Measurements from ENCODE around the gene PITPNC1. TPM values are rescaled to one million over a fixed set of nuclear protein-coding genes. Genes with fewer than 3 reads are reported as not detected.
"Not testable (repeated sequence)": the region's sequence is repeated elsewhere in the genome, so short reads cannot be mapped to it uniquely, and the experiment has no call there.

PITPNC1 gene
- total and polyA plus RNA-seq, 2 donors (not counting 3 experiments of a cell fraction or from before 2014, with no cell fraction given): 2.4 to 9.6 TPM

DNA sequence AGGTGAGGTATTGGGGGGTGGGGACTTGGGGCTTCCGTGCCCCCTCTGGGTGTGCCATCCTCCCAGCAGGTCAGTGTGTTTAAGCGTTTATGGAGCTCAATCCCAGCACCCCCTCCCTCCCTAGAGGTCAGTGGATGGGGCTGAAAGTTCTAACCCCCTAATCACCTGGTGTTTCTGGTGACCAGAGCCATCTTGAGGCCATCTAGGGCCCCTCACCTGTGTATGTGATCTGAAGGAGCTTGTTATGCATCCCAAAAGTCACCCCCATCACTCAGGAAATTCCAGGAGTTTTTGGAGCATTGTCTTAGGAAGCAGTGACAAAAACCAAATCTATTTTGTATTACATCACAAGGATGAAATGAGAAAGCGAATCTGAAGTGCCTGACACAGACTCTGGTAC is 272.8 kb downstream of the PITPNC1 start:
- no peak overlapping the region for H3K4me3 ChIP-seq (replicated peaks in 1 of 3; ENCODE audit: insufficient read depth in 1 of 3, low read depth in 1 of 3, low read length in 3 of 3)
- FAIRE-seq: no peak
- intact Hi-C loops (cut with micrococcal nuclease): no loop called here
- H4K20me1 ChIP-seq (replicated peaks; ENCODE audit: control insufficient read depth, extremely low read depth, insufficient read depth, low read length): no peaks in the 10 kb centered on the region
- no peak overlapping the region for H3K4me2 ChIP-seq (ENCODE audit: insufficient read depth, low read length)
- dilution Hi-C loops (cut with MboI; ENCODE audit: extremely low pct_ligation_motif_present, low sequenced_read_pairs): no loop called here
- no peaks in the 10 kb centered on the region for H3K4me1 ChIP-seq (ENCODE audit: control insufficient read depth, extremely low read depth, insufficient read depth, low read length)
- no peak for DNase-seq (ENCODE audit: low read depth, low spot score)
- no peak overlapping the region for H3K9ac ChIP-seq (replicated peaks; ENCODE audit: extremely low read depth, insufficient read depth, low read length)
- CTCF ChIA-PET: interaction anchor here (1.0 to 1.6 kb wide), 2 partner anchors 10 to 54 kb away, joined by 3 to 4 read pairs; no protein-coding TSS in a partner anchor
- H2AFZ ChIP-seq (ENCODE audit: low read depth, low read length): no peak overlapping the region
- no peak overlapping the region for H3K27ac ChIP-seq (ENCODE audit: insufficient read depth, low read depth, low read length)
- H3K79me2 ChIP-seq (ENCODE audit: control insufficient read depth, insufficient read depth, low read length): no peaks in the 10 kb centered on the region
- no peak for TF ChIP-seq EZH2 (IDR thresholded peaks at IDR 0.05; ENCODE audit: borderline replicate concordance, low read depth, low read length, severe bottlenecking)
- TF ChIP-seq MAX (IDR thresholded peaks at IDR 0.05; ENCODE audit: insufficient read depth, insufficient read length): no peak
- TF ChIP-seq MYC (IDR thresholded peaks at IDR 0.05; ENCODE audit: low read depth, low read length): no peak
- TF ChIP-seq POLR2A (IDR thresholded peaks at IDR 0.05; ENCODE audit: low read depth, low read length): no peak
- no peak for TF ChIP-seq JUN (IDR thresholded peaks at IDR 0.05; ENCODE audit: borderline replicate concordance, insufficient read depth, insufficient read length, low read depth)
- no peak for TF ChIP-seq FOS (IDR thresholded peaks at IDR 0.05; ENCODE audit: borderline replicate concordance, insufficient read depth, low read length)
- TF ChIP-seq, protein P1, sequence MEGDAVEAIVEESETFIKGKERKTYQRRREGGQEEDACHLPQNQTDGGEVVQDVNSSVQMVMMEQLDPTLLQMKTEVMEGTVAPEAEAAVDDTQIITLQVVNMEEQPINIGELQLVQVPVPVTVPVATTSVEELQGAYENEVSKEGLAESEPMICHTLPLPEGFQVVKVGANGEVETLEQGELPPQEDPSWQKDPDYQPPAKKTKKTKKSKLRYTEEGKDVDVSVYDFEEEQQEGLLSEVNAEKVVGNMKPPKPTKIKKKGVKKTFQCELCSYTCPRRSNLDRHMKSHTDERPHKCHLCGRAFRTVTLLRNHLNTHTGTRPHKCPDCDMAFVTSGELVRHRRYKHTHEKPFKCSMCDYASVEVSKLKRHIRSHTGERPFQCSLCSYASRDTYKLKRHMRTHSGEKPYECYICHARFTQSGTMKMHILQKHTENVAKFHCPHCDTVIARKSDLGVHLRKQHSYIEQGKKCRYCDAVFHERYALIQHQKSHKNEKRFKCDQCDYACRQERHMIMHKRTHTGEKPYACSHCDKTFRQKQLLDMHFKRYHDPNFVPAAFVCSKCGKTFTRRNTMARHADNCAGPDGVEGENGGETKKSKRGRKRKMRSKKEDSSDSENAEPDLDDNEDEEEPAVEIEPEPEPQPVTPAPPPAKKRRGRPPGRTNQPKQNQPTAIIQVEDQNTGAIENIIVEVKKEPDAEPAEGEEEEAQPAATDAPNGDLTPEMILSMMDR (IDR thresholded peaks at IDR 0.05; ENCODE audit: extremely low read depth in 1 of 2, insufficient read depth in 1 of 2, low read depth in 1 of 2, low read length in 2 of 2): no peak
- TF ChIP-seq POLR2AphosphoS5 (IDR thresholded peaks at IDR 0.05; ENCODE audit: insufficient read depth, low read depth, low read length): no peak
- TF ChIP-seq GATA2 (IDR thresholded peaks at IDR 0.05; ENCODE audit: insufficient read depth, insufficient read length, low read depth, low read length): no peak
- no peaks in the 10 kb centered on the region for H3K27me3 ChIP-seq (ENCODE audit: control insufficient read depth in 2 of 2, insufficient read depth in 2 of 2, low read length in 2 of 2)
- H3K9me1 ChIP-seq (replicated peaks; ENCODE audit: control insufficient read depth, extremely low read depth, insufficient read depth, low read length): no peaks in the 10 kb centered on the region
- POLR2A ChIA-PET: no interaction called here
- no TSS peak for BruUV-seq (replicated peaks)
- no peaks in the 10 kb centered on the region for H3K9me3 ChIP-seq (replicated peaks; ENCODE audit: control insufficient read depth, insufficient read depth, low read length)
- no peaks in the 10 kb centered on the region for H3K36me3 ChIP-seq (ENCODE audit: control insufficient read depth in 2 of 2, extremely low read depth in 1 of 2, insufficient read depth in 2 of 2, low read length in 2 of 2)

GRCh38 chr17:67651218-67651579 is 274.1 kb downstream of the PITPNC1 start:
- FAIRE-seq; H4K20me1 ChIP-seq (replicated peaks; ENCODE audit: control insufficient read depth, extremely low read depth, insufficient read depth, low read length); H3K4me1 ChIP-seq (ENCODE audit: control insufficient read depth, extremely low read depth, insufficient read depth, low read length); H3K4me2 ChIP-seq (ENCODE audit: insufficient read depth, low read length); DNase-seq (ENCODE audit: low read depth, low spot score); dilution Hi-C loops (cut with MboI; ENCODE audit: extremely low pct_ligation_motif_present, low sequenced_read_pairs); H3K79me2 ChIP-seq (ENCODE audit: control insufficient read depth, insufficient read depth, low read length); H3K4me3 ChIP-seq (replicated peaks in 1 of 3; ENCODE audit: insufficient read depth in 1 of 3, low read depth in 1 of 3, low read length in 3 of 3); H2AFZ ChIP-seq (ENCODE audit: low read depth, low read length); H3K36me3 ChIP-seq (ENCODE audit: control insufficient read depth in 2 of 2, extremely low read depth in 1 of 2, insufficient read depth in 2 of 2, low read length in 2 of 2); BruUV-seq (replicated peaks); H3K9ac ChIP-seq (replicated peaks; ENCODE audit: extremely low read depth, insufficient read depth, low read length); H3K27me3 ChIP-seq (ENCODE audit: control insufficient read depth in 2 of 2, insufficient read depth in 2 of 2, low read length in 2 of 2); H3K9me3 ChIP-seq (replicated peaks; ENCODE audit: control insufficient read depth, insufficient read depth, low read length); POLR2A ChIA-PET; H3K27ac ChIP-seq (ENCODE audit: insufficient read depth, low read depth, low read length); H3K9me1 ChIP-seq (replicated peaks; ENCODE audit: control insufficient read depth, extremely low read depth, insufficient read depth, low read length); intact Hi-C loops (cut with micrococcal nuclease): not testable (repeated sequence)
- CTCF ChIA-PET: interaction anchor here (1.2 kb wide), 1 partner anchor 31 kb away, joined by 3 read pairs; no protein-coding TSS in a partner anchor

Measured in endothelial cell of umbilical vein (primary cell).